Activated CD8-positive, alpha-beta memory T cell treated with anti-CD3 and anti-CD28 coated beads, Interleukin-2, amount 50 U/mL, for 24 hours (primary cell): Measurements from ENCODE around the gene POTEC.
"Not testable (repeated sequence)": the region's sequence is repeated elsewhere in the genome, so short reads cannot be mapped to it uniquely, and the experiment has no call there.

ENCODE experiments used
- DNase-seq: peaks from one replicate; pipeline ENCODE4 v3.0.0-alpha.2; 2020; ENCODE audit errors: extremely low read depth

Gene POTEC

GRCh38 chr18:14543446-14543964, at the start of gene POTEC:
Gene POTEC, minus strand, starts transcription at chr18:14543600. Its CDS starts 454 bp downstream, at chr18:14543146.
- DNase-seq = not testable (repeated sequence)

GRCh38 chr18:14577971-14578370, 34.6 kb upstream of the POTEC start:
- DNase-seq = no peak

- not testable (repeated sequence) for DNase-seq
Observed at GRCh38 chr18:14559502-14559901, 16.1 kb upstream of the POTEC start.

GRCh38 chr18:14531659-14532058, 11.7 kb downstream of the POTEC start:
- not testable (repeated sequence) for DNase-seq

- DNase-seq = not testable (repeated sequence)
Observed at GRCh38 chr18:14510707-14511106, 32.7 kb downstream of the POTEC start.

- not testable (repeated sequence) for DNase-seq
Observed at GRCh38 chr18:14503691-14504090, 39.7 kb downstream of the POTEC start.

GRCh38 chr18:14501894-14502293, 41.5 kb downstream of the POTEC start:
- not testable (repeated sequence) for DNase-seq

- DNase-seq = not testable (repeated sequence)
Observed at GRCh38 chr18:14489256-14490014, 54.0 kb downstream of the POTEC start.

GRCh38 chr18:14488789-14489188, 54.6 kb downstream of the POTEC start:
- not testable (repeated sequence) for DNase-seq

- DNase-seq = not testable (repeated sequence)
Observed at GRCh38 chr18:14486926-14487580, 56.3 kb downstream of the POTEC start.

- not testable (repeated sequence) for DNase-seq
Observed at GRCh38 chr18:14479076-14479475, 64.3 kb downstream of the POTEC start.

- DNase-seq = not testable (repeated sequence)
Observed at GRCh38 chr18:14475520-14475919, 67.9 kb downstream of the POTEC start.

GRCh38 chr18:14474752-14475151, 68.6 kb downstream of the POTEC start:
- not testable (repeated sequence) for DNase-seq

- not testable (repeated sequence) for DNase-seq
Observed at GRCh38 chr18:14474007-14474720, 69.2 kb downstream of the POTEC start.

GRCh38 chr18:14473250-14474006, 70.0 kb downstream of the POTEC start:
- not testable (repeated sequence) for DNase-seq

- not testable (repeated sequence) for DNase-seq
Observed at GRCh38 chr18:14471286-14471685, 72.1 kb downstream of the POTEC start.

GRCh38 chr18:14470446-14470845, 73.0 kb downstream of the POTEC start:
- DNase-seq = not testable (repeated sequence)

GRCh38 chr18:14470046-14470445, 73.4 kb downstream of the POTEC start:
- not testable (repeated sequence) for DNase-seq

GRCh38 chr18:14465989-14466388, 77.4 kb downstream of the POTEC start:
- DNase-seq = not testable (repeated sequence)
